Measurements from ENCODE around the gene VWDE.

VWDE gene

GRCh38 chr7:12323415-12323814 is 80.2 kb downstream of the VWDE start:
- H3K9ac ChIP-seq (ENCODE audit: low read length), result no peak overlapping the region
- no peaks in the 10 kb centered on the region for H3K9me3 ChIP-seq (ENCODE audit: control insufficient read depth, low read length)
- no peak overlapping the region for H3K4me3 ChIP-seq (ENCODE audit: insufficient read depth in 1 of 2, low read depth in 1 of 2, low read length in 2 of 2)
- H3K4me1 ChIP-seq (ENCODE audit: control insufficient read depth, insufficient read depth, low read depth, low read length), result no peaks in the 10 kb centered on the region
- WGBS, result 53% methylated on average over 6 of the region's 10 CpGs
- H3K14ac ChIP-seq (ENCODE audit: low read length in 2 of 2), result no peak overlapping the region
- no peak overlapping the region for H3K4me2 ChIP-seq (ENCODE audit: low read length, poor library complexity, severe bottlenecking)
- no peaks in the 10 kb centered on the region for H3K27me3 ChIP-seq (ENCODE audit: control insufficient read depth in 1 of 2, insufficient read depth in 1 of 2, low read length in 2 of 2)
- no peak overlapping the region for H2BK15ac ChIP-seq (ENCODE audit: low read depth, poor library complexity, severe bottlenecking)
- H3K18ac ChIP-seq (ENCODE audit: low read depth in 1 of 2, low read length in 2 of 2), result no peak overlapping the region
- H3K4ac ChIP-seq (ENCODE audit: low read depth in 1 of 2, low read length in 2 of 2), result no peak overlapping the region
- H2BK12ac ChIP-seq (ENCODE audit: low read length in 2 of 2), result no peak overlapping the region
- no peak overlapping the region for H3K23ac ChIP-seq (ENCODE audit: low read length in 2 of 2)
- H3K36me3 ChIP-seq (ENCODE audit: control insufficient read depth in 1 of 2, insufficient read depth in 2 of 2, low read depth in 1 of 2, low read length in 2 of 2), result no peaks in the 10 kb centered on the region
- no peak overlapping the region for H2AK5ac ChIP-seq (ENCODE audit: low read length, severe bottlenecking)
- H4K8ac ChIP-seq (ENCODE audit: low read length), result no peak overlapping the region
- DNase-seq, result no peak
- no peak overlapping the region for H2BK5ac ChIP-seq (ENCODE audit: low read depth, low read length, poor library complexity, severe bottlenecking)
- no peaks in the 10 kb centered on the region for H3K79me1 ChIP-seq (replicated peaks; ENCODE audit: low read length, poor library complexity, severe bottlenecking)
- H2BK120ac ChIP-seq (ENCODE audit: low read depth, low read length), result no peak overlapping the region
- no peak overlapping the region for H4K91ac ChIP-seq (ENCODE audit: low read length)
- H2AFZ ChIP-seq (ENCODE audit: low read depth, low read length), result no peak overlapping the region
- no peak overlapping the region for H3K27ac ChIP-seq (ENCODE audit: low read length, poor library complexity, severe bottlenecking)

GRCh38 chr7:12322903-12323300 is 80.8 kb downstream of the VWDE start:
- Histone ChIP-seq H3K9me3 (ENCODE audit: control insufficient read depth, low read length) (no peaks in the 10 kb centered on the region), H3K4ac (ENCODE audit: low read depth in 1 of 2, low read length in 2 of 2) (no peak overlapping the region), H3K4me3 (ENCODE audit: insufficient read depth in 1 of 2, low read depth in 1 of 2, low read length in 2 of 2) (no peak overlapping the region), H3K14ac (ENCODE audit: low read length in 2 of 2) (no peak overlapping the region), H2BK120ac (ENCODE audit: low read depth, low read length) (no peak overlapping the region), H3K4me2 (ENCODE audit: low read length, poor library complexity, severe bottlenecking) (no peak overlapping the region), H2BK5ac (ENCODE audit: low read depth, low read length, poor library complexity, severe bottlenecking) (no peak overlapping the region), H3K79me1 (replicated peaks; ENCODE audit: low read length, poor library complexity, severe bottlenecking) (no peaks in the 10 kb centered on the region), H3K9ac (ENCODE audit: low read length) (no peak overlapping the region), H3K23ac (ENCODE audit: low read length in 2 of 2) (no peak overlapping the region), H4K8ac (ENCODE audit: low read length) (no peak overlapping the region), H2BK12ac (ENCODE audit: low read length in 2 of 2) (no peak overlapping the region), H2AK5ac (ENCODE audit: low read length, severe bottlenecking) (no peak overlapping the region), H3K18ac (ENCODE audit: low read depth in 1 of 2, low read length in 2 of 2) (no peak overlapping the region), H3K27me3 (ENCODE audit: control insufficient read depth in 1 of 2, insufficient read depth in 1 of 2, low read length in 2 of 2) (no peaks in the 10 kb centered on the region), H2BK15ac (ENCODE audit: low read depth, poor library complexity, severe bottlenecking) (no peak overlapping the region), H3K27ac (ENCODE audit: low read length, poor library complexity, severe bottlenecking) (no peak overlapping the region), H3K36me3 (ENCODE audit: control insufficient read depth in 1 of 2, insufficient read depth in 2 of 2, low read depth in 1 of 2, low read length in 2 of 2) (no peaks in the 10 kb centered on the region), H4K91ac (ENCODE audit: low read length) (no peak overlapping the region), H2AFZ (ENCODE audit: low read depth, low read length) (no peak overlapping the region), H3K4me1 (ENCODE audit: control insufficient read depth, insufficient read depth, low read depth, low read length) (no peaks in the 10 kb centered on the region)
- 100% methylated on average over 3 of the region's 3 CpGs for WGBS
- DNase-seq, result no peak

GRCh38 chr7:12322284-12322902 is 81.3 kb downstream of the VWDE start:
- Histone ChIP-seq H2BK5ac (ENCODE audit: low read depth, low read length, poor library complexity, severe bottlenecking) (no peak overlapping the region), H2BK120ac (ENCODE audit: low read depth, low read length) (no peak overlapping the region), H3K27ac (ENCODE audit: low read length, poor library complexity, severe bottlenecking) (no peak overlapping the region), H3K4me2 (ENCODE audit: low read length, poor library complexity, severe bottlenecking) (no peak overlapping the region), H2BK15ac (ENCODE audit: low read depth, poor library complexity, severe bottlenecking) (no peak overlapping the region), H3K4ac (ENCODE audit: low read depth in 1 of 2, low read length in 2 of 2) (no peak overlapping the region), H3K9me3 (ENCODE audit: control insufficient read depth, low read length) (no peaks in the 10 kb centered on the region), H2AFZ (ENCODE audit: low read depth, low read length) (no peak overlapping the region), H2BK12ac (ENCODE audit: low read length in 2 of 2) (no peak overlapping the region), H3K4me3 (ENCODE audit: insufficient read depth in 1 of 2, low read depth in 1 of 2, low read length in 2 of 2) (no peak overlapping the region), H3K27me3 (ENCODE audit: control insufficient read depth in 1 of 2, insufficient read depth in 1 of 2, low read length in 2 of 2) (no peaks in the 10 kb centered on the region), H3K9ac (ENCODE audit: low read length) (no peak overlapping the region), H4K91ac (ENCODE audit: low read length) (no peak overlapping the region), H2AK5ac (ENCODE audit: low read length, severe bottlenecking) (no peak overlapping the region), H3K36me3 (ENCODE audit: control insufficient read depth in 1 of 2, insufficient read depth in 2 of 2, low read depth in 1 of 2, low read length in 2 of 2) (no peaks in the 10 kb centered on the region), H3K4me1 (ENCODE audit: control insufficient read depth, insufficient read depth, low read depth, low read length) (no peaks in the 10 kb centered on the region), H3K14ac (ENCODE audit: low read length in 2 of 2) (no peak overlapping the region), H4K8ac (ENCODE audit: low read length) (no peak overlapping the region), H3K18ac (ENCODE audit: low read depth in 1 of 2, low read length in 2 of 2) (no peak overlapping the region), H3K23ac (ENCODE audit: low read length in 2 of 2) (no peak overlapping the region), H3K79me1 (replicated peaks; ENCODE audit: low read length, poor library complexity, severe bottlenecking) (no peaks in the 10 kb centered on the region)
- peak; percentile 26 for DNase-seq
- WGBS, result 26% methylated on average over 2 of the region's 5 CpGs

- Histone ChIP-seq H2BK120ac (ENCODE audit: low read depth, low read length) (no peak overlapping the region), H2BK15ac (ENCODE audit: low read depth, poor library complexity, severe bottlenecking) (no peak overlapping the region), H3K18ac (ENCODE audit: low read depth in 1 of 2, low read length in 2 of 2) (no peak overlapping the region), H4K8ac (ENCODE audit: low read length) (no peak overlapping the region), H3K14ac (ENCODE audit: low read length in 2 of 2) (no peak overlapping the region), H3K36me3 (ENCODE audit: control insufficient read depth in 1 of 2, insufficient read depth in 2 of 2, low read depth in 1 of 2, low read length in 2 of 2) (no peaks in the 10 kb centered on the region), H3K23ac (ENCODE audit: low read length in 2 of 2) (no peak overlapping the region), H2AFZ (ENCODE audit: low read depth, low read length) (no peak overlapping the region), H3K9ac (ENCODE audit: low read length) (no peak overlapping the region), H3K4me3 (ENCODE audit: insufficient read depth in 1 of 2, low read depth in 1 of 2, low read length in 2 of 2) (no peak overlapping the region), H3K27me3 (ENCODE audit: control insufficient read depth in 1 of 2, insufficient read depth in 1 of 2, low read length in 2 of 2) (no peaks in the 10 kb centered on the region), H3K79me1 (replicated peaks; ENCODE audit: low read length, poor library complexity, severe bottlenecking) (no peaks in the 10 kb centered on the region), H3K27ac (ENCODE audit: low read length, poor library complexity, severe bottlenecking) (no peak overlapping the region), H4K91ac (ENCODE audit: low read length) (no peak overlapping the region), H3K4me1 (ENCODE audit: control insufficient read depth, insufficient read depth, low read depth, low read length) (no peaks in the 10 kb centered on the region), H2AK5ac (ENCODE audit: low read length, severe bottlenecking) (no peak overlapping the region), H3K4me2 (ENCODE audit: low read length, poor library complexity, severe bottlenecking) (no peak overlapping the region), H3K4ac (ENCODE audit: low read depth in 1 of 2, low read length in 2 of 2) (no peak overlapping the region), H2BK12ac (ENCODE audit: low read length in 2 of 2) (no peak overlapping the region), H3K9me3 (ENCODE audit: control insufficient read depth, low read length) (no peaks in the 10 kb centered on the region), H2BK5ac (ENCODE audit: low read depth, low read length, poor library complexity, severe bottlenecking) (no peak overlapping the region)
- DNase-seq, result no peak
- WGBS, result no CpG with 5 or more reads among the region's 2 CpGs
Measured at GRCh38 chr7:12320987-12321647, 82.5 kb downstream of the VWDE start.
